Vagina (tissue), 2 donors: Measurements from ENCODE around the gene CPNE7.

Experiments used
- CTCF ChIP-seq, 3 experiments: fragments of 450-650 bp in 2 of 3; fragments of 200-600 bp in 1 of 3; sonication (generic) in 1 of 3; IDR thresholded peaks; one replicate each; pipeline ENCODE4 v1.5.1; 2017 to 2019; ENCODE audit warnings: antibody characterized with exemption in 3 of 3, mild to moderate bottlenecking in 2 of 3, moderate library complexity in 2 of 3
- POLR2A ChIP-seq, 2 donors: fragments of 450-650 bp; IDR thresholded peaks; one replicate each; pipeline ENCODE4 v1.6.1; 2017; ENCODE audit warnings: antibody characterized with exemption in 2 of 2, mild to moderate bottlenecking in 2 of 2, moderate library complexity in 2 of 2
- POLR2AphosphoS5 ChIP-seq, 2 donors: sonication (generic); formaldehyde crosslinking; IDR thresholded peaks; one replicate each; pipeline ENCODE4 v1.9.0; 2017; ENCODE audit warnings: antibody characterized with exemption in 2 of 2, mild to moderate bottlenecking in 2 of 2, low read depth in 1 of 2; ENCODE audit not compliant: insufficient read depth in 1 of 2

DNA sequence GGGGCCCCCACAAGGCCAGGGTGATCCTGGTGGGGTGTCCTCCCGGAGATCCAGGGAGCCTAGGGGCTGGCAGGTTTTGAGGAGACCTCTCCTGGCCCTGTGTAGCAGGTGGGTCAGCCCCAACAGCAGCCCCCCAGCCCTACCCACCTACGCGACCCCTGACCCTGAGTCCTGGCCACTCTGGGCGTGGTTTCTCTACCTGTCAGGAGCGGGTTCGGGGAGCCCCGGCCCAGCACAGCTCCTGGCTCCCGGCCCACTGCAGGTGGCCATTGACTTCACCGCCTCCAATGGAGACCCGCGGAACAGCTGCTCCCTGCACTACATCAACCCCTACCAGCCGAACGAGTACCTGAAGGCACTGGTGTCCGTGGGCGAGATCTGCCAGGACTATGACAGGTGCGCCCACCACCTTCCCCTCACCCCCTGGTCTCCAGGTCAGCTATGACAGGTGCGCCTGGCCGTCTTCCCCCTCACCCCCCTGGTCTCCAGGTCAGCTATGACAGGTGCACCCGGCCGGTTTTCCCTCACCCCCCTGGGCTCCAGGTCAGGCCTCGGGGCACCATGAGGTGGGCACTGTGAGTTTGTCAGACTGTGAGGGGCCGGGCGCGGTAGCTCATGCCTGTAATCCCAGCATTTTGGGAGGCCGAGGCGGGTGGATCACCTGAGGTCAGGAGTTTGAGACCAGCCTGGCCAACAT is 13.0 kb downstream of the CPNE7 start:
- TF ChIP-seq CTCF (IDR thresholded peaks at IDR 0.05) (no peak), POLR2A (IDR thresholded peaks at IDR 0.05) (no peak), POLR2AphosphoS5 (IDR thresholded peaks at IDR 0.05; ENCODE audit: insufficient read depth in 1 of 2, low read depth in 1 of 2) (no peak)
